ENCODE measurements around the gene PARD3B. TPM values are rescaled to one million over a fixed set of nuclear protein-coding genes. Genes with fewer than 3 reads are reported as not detected.

PARD3B gene
- total RNA-seq, 1 donor from 2014 or later = 1.6 TPM

- TF ChIP-seq CTCF (IDR thresholded peaks at IDR 0.05; ENCODE audit: insufficient read depth, low read length, severe bottlenecking) = no peak
- Histone ChIP-seq H3K4me3 (ENCODE audit: low read depth, low read length) (no peak overlapping the region), H3K36me3 (ENCODE audit: control insufficient read depth, insufficient read depth, low read length) (no peaks in the 10 kb centered on the region), H3K27me3 (ENCODE audit: control insufficient read depth, insufficient read depth, low read length) (peaks cover 2% of the 10 kb centered on the region)
- FAIRE-seq (no peak), DNase-seq (ENCODE audit: low read depth) (no peak)
Measured at GRCh38 chr2:205613970-205614559, 1068.8 kb downstream of the PARD3B start.

GRCh38 chr2:205614965-205615364, 1069.7 kb downstream of the PARD3B start:
- no peak for FAIRE-seq
- H3K4me3 ChIP-seq (ENCODE audit: low read depth, low read length) = no peak overlapping the region

GRCh38 chr2:205617905-205618304, 1072.6 kb downstream of the PARD3B start:
- peaks cover 2% of the 10 kb centered on the region for H3K27me3 ChIP-seq (ENCODE audit: control insufficient read depth, insufficient read depth, low read length)
- no peaks in the 10 kb centered on the region for H3K36me3 ChIP-seq (ENCODE audit: control insufficient read depth, insufficient read depth, low read length)
- no peak for FAIRE-seq
- TF ChIP-seq CTCF (IDR thresholded peaks at IDR 0.05; ENCODE audit: insufficient read depth, low read length, severe bottlenecking) = peak; percentile 52
- DNase-seq (ENCODE audit: low read depth) = peak; percentile 28
- H3K4me3 ChIP-seq (ENCODE audit: low read depth, low read length) = no peak overlapping the region

More at GRCh38 chr2:205614965-205615364, 1069.7 kb downstream of the PARD3B start:
- no peaks in the 10 kb centered on the region for H3K36me3 ChIP-seq (ENCODE audit: control insufficient read depth, insufficient read depth, low read length)
- peaks cover 2% of the 10 kb centered on the region for H3K27me3 ChIP-seq (ENCODE audit: control insufficient read depth, insufficient read depth, low read length)
- DNase-seq (ENCODE audit: low read depth) = no peak
- no peak for TF ChIP-seq CTCF (IDR thresholded peaks at IDR 0.05; ENCODE audit: insufficient read depth, low read length, severe bottlenecking)

- FAIRE-seq = no peak
- TF ChIP-seq CTCF (IDR thresholded peaks at IDR 0.05; ENCODE audit: insufficient read depth, low read length, severe bottlenecking) = no peak
Measured at GRCh38 chr2:205619600-205619999, 1074.3 kb downstream of the PARD3B start.

GRCh38 chr2:205627085-205627484, 1081.8 kb downstream of the PARD3B start:
- H3K36me3 ChIP-seq (ENCODE audit: control insufficient read depth, insufficient read depth, low read length) = no peaks in the 10 kb centered on the region
- TF ChIP-seq CTCF (IDR thresholded peaks at IDR 0.05; ENCODE audit: insufficient read depth, low read length, severe bottlenecking) = no peak
- FAIRE-seq (peak; percentile 13), DNase-seq (ENCODE audit: low read depth) (peak; percentile 39)
- no peaks in the 10 kb centered on the region for H3K27me3 ChIP-seq (ENCODE audit: control insufficient read depth, insufficient read depth, low read length)
- H3K4me3 ChIP-seq (ENCODE audit: low read depth, low read length) = no peak overlapping the region

More at GRCh38 chr2:205619600-205619999, 1074.3 kb downstream of the PARD3B start:
- DNase-seq (ENCODE audit: low read depth) = no peak
- Histone ChIP-seq H3K36me3 (ENCODE audit: control insufficient read depth, insufficient read depth, low read length) (no peaks in the 10 kb centered on the region), H3K27me3 (ENCODE audit: control insufficient read depth, insufficient read depth, low read length) (no peaks in the 10 kb centered on the region), H3K4me3 (ENCODE audit: low read depth, low read length) (no peak overlapping the region)

- DNase-seq (ENCODE audit: low read depth) (no peak), FAIRE-seq (no peak)
- Histone ChIP-seq H3K27me3 (ENCODE audit: control insufficient read depth, insufficient read depth, low read length) (no peaks in the 10 kb centered on the region), H3K36me3 (ENCODE audit: control insufficient read depth, insufficient read depth, low read length) (no peaks in the 10 kb centered on the region), H3K4me3 (ENCODE audit: low read depth, low read length) (no peak overlapping the region)
- TF ChIP-seq CTCF (IDR thresholded peaks at IDR 0.05; ENCODE audit: insufficient read depth, low read length, severe bottlenecking) = no peak
Measured at GRCh38 chr2:205628422-205628821, 1083.1 kb downstream of the PARD3B start.

Data from bronchial epithelial cell (primary cell).